Motor neuron (in vitro differentiated cells): Measurements from ENCODE around the gene HSD11B1L. TPM values are rescaled to one million over a fixed set of nuclear protein-coding genes. Genes with fewer than 3 reads are reported as not detected.
A peak's percentile ranks its signal among the peaks of the same experiment; 100 is the strongest.

Experiments
- ATAC-seq, 8 experiments: fragments of 200-7000 bp; cut with Tn5 transposase; replicated peaks in 6 of 8; 2 replicates each; pipeline ENCODE4 v1.8.0; 2021; ENCODE audit warnings: mild to moderate bottlenecking in 8 of 8, moderate library complexity in 8 of 8
- H3K27ac ChIP-seq, 2 donors: fragments of 250-450 bp; sonication (Bioruptor Pico); 2 replicates each; pipeline ENCODE4 v1.9.0; 2021; ENCODE audit warnings: antibody characterized with exemption in 2 of 2, mild to moderate bottlenecking in 2 of 2, moderate library complexity in 1 of 2
- H3K4me1 ChIP-seq, 2 donors: fragments of 250-450 bp; sonication (Bioruptor Pico); replicated peaks in 1 of 2; 2 replicates each; pipeline ENCODE4 v1.6.1; 2021; ENCODE audit warnings: antibody characterized with exemption in 2 of 2, mild to moderate bottlenecking in 2 of 2, moderate library complexity in 1 of 2
- H3K4me3 ChIP-seq, 5 donors: fragments of 250-450 bp; sonication (Bioruptor Pico); 2 replicates each; pipeline ENCODE4 v1.9.0; 2021; ENCODE audit warnings: antibody characterized with exemption in 5 of 5, mild to moderate bottlenecking in 5 of 5, moderate library complexity in 4 of 5
- WGBS, 10 experiments: fragments of 450-650 bp; shearing (Covaris generic); methylation state at CpG; one replicate each; pipeline ENCODE4 v1.0.0; 2022; 5-methylcytosine and 5-hydroxymethylcytosine counted together
- in situ Hi-C, 9 experiments: fragments of 400-800 bp; cut with MboI; loops; one replicate each; pipeline ENCODE4 v1.15.0; 2021; ENCODE audit warnings: low sequenced_read_pairs in 9 of 9, low pct_unique_long_range_greater_than_20kb in 2 of 9; ENCODE audit not compliant: unreplicated experiment in 9 of 9
- total RNA-seq, 8 experiments: library from RNA; unstranded; fragments of 300-600 nt; gene quantifications; 2 replicates each; pipeline versions ENCODE4 v1.2.3 to v1.2.4, GENCODE V29; 2022

The HSD11B1L gene
- total RNA-seq, 8 experiments from 2014 or later = 4.6 to 28.1 (median 20.6) TPM

DNA sequence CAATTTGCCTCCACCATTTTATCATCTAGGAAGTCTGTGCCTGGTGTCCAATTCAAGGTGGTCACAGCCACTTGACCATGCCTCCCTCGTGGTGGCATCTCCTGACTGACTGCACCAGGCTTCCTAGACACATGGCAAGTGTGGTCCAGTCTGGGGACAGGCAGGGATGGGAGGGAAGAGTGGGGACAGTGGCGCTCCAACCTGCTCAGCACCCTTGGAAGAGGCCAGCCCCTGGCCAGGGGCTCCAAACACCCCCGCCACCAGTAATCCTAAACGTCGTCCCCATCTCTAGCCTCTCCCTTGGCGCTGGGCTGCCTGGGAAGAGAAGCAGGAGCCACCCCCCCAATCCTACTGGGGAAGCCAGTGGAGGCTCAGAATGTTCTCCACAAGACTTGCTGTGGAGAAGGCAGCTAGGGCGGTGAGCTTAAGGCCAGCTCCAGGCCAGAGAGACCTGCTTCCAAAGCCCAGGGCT is 11.9 kb downstream of the HSD11B1L start:
- Histone ChIP-seq H3K4me1 (peaks cover 5 to 11% of the 10 kb centered on the region in 2 donors), H3K27ac (no peak overlapping the region), H3K4me3 (no peak overlapping the region)
- in situ Hi-C loops = no loop called here
- peak in 1 of 8 experiments; percentile 0 for ATAC-seq
- WGBS, 10 experiments = 100% methylated on average over 1 of the region's 7 CpGs; no CpG with 5 or more reads in 9 of the 10 experiments

DNA sequence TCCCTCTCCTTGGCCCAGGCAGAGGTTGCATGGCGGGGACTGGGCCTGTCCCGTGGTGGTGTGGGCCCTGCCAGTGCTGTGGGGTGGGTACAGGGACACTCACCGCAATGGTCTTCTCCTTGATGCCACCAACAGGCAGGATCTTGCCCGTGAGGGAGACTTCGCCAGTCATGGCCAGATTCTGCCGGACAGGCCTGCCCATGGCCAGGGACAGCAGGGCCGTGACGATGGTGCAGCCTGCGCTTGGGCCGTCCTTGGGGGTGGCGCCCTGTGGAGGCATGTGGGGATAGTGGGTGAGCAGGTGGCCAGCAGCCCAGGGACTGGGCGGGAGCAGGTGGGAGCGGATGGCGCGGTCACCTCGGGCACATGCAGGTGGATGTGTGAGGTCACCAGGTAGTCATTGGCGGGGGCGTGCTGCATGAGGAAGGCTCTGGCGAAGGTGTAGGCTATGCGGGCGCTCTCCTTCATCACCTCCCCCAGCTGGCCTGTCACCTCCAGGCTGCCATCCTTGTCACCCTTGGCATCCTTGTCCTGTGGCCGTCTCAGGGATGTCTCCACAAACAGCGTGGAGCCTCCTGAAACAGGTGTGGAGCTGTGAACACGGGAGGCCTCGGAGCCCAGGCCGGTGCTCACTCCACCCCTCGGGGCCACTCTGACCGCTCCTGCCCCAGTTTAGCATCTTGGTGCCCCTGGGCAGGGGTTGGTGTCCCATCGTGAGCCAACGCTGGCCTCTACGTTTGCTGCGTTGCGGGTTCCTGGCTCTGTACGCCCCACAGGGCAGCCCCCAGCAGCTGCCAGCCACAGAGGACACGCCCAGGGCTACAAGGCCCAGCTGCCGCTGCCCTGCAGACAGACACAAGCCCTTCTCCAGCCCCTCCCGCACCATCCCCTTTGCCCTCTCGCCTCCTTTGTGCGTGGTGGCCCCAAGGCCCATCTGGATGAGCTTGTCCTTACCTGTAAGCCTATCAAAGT is 12.7 kb downstream of the HSD11B1L start:
- in situ Hi-C loops = no loop called here
- 73 to 100% (median 100%) methylated on average over 1 to 4 of the region's 39 CpGs; no CpG with 5 or more reads in 4 of the 10 experiments for WGBS, 10 experiments
- no peak overlapping the region for H3K27ac ChIP-seq
- ATAC-seq = peak in 2 of 8 experiments; percentile 1
- H3K4me3 ChIP-seq = no peak overlapping the region
- peaks cover 5 to 11% of the 10 kb centered on the region in 2 donors for H3K4me1 ChIP-seq

DNA sequence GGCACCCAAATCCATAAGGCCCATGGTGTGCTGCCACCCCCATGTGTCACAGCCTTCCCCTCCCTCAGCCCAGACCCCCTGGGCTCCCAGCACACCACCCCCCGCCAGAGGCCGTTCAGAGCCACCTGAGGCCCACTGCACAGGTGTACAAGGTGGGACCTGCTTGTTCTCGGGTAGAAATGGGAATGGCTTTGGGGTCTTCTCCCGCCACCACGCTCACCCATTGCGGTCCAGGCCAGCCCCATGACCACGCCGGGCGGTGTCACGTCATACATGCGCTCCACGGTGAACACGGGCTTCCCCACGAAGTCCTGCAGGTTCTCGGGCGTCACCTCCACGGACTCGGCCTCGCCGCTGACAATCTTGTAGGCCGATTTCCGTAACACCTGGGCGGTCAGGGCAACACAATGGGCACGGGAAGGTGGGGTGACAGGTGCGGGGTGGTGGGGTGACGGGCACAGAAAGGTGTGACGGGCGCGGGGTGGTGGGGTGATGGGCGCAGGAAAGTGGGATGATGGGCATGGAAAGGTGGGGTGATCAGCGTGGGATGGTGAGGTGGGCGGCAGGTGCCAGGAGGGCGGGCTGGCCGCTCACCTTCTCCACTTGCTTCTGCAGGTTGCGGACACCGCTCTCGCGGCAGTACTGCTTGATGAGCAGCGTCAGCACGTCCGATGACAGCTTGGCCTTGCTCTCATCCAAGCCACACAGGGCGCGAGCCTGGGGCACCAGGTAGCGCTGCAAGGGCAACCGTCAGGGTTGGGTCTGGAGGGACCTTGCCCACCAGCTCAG is 13.5 kb downstream of the HSD11B1L start:
- H3K4me1 ChIP-seq = peaks cover 5 to 11% of the 10 kb centered on the region in 2 donors
- 100% methylated on average over 6 of the region's 45 CpGs; no CpG with 5 or more reads in 9 of the 10 experiments for WGBS, 10 experiments
- no peak for ATAC-seq
- in situ Hi-C loops = no loop called here
- H3K27ac ChIP-seq = no peak overlapping the region
- H3K4me3 ChIP-seq = no peak overlapping the region

DNA sequence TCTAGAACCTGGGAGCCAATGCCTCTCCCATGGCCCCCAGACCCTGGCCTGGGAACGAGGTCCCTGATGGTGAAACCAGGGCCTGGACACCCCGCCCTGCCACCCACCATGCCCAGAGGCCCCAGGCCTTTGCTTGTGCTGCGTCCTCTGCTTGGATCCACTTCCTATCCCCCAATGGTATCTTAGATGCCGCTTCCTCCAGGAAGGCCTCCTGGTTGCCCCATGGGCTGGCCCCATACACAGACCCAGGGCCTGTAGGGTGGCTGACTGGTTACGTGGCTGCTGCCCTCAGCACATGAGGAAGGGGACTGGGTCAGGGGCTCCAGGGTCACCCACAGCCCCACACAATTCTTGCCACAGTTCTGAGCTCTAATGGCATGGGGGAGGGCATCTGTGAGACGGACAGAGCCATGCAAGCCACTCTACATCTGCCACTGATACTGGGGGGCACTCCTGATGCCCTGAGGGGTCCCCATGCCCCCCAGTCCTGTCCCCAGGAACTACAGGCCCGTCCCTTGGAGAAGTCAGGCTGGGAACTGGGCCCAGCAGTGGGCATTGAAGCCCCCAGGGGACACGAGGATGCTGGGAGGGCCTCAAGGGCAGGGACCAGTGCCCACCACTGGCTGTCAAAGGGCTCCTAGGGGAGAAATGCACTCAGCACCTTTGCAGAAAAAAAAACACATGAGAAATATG is 14.3 kb downstream of the HSD11B1L start:
- no peak for ATAC-seq
- peaks cover 5 to 11% of the 10 kb centered on the region in 2 donors for H3K4me1 ChIP-seq
- in situ Hi-C loops = no loop called here
- no peak overlapping the region for H3K27ac ChIP-seq
- H3K4me3 ChIP-seq = no peak overlapping the region
- 100% methylated on average over 1 to 2 of the region's 8 CpGs; no CpG with 5 or more reads in 7 of the 10 experiments for WGBS, 10 experiments

DNA sequence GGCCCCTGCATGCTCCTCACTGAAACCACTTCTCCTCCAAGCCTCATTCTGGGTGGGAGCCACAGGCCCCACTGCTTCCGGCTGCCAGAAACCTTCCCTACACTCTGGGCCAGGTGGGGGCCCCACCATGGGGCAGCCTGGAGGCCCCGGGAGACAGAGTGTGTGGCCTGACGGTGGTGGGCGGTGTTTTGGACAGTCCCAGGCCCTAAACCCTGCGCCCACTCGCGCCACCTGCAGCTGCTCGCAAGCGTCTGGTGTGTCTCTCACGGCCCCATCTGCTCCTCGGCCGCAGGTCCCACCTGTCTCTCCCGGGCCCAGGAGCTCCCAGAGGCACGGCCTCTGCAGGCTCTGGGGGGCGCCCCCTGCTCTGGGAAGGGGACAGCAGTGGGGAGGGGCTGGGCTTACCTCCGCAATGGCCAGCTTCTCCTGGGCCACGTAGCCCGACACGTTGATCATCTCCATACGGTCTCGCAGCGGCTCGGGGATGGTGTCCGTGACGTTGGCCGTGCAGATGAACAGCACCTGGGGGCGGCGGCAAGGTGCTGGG is 14.9 kb downstream of the HSD11B1L start:
- Histone ChIP-seq H3K4me3 (no peak overlapping the region), H3K27ac (no peak overlapping the region), H3K4me1 (peaks cover 5 to 11% of the 10 kb centered on the region in 2 donors)
- ATAC-seq = peak in 1 of 8 experiments; percentile 0
- WGBS, 10 experiments = 80 to 84% methylated on average over 3 to 8 of the region's 28 CpGs; no CpG with 5 or more reads in 8 of the 10 experiments
- in situ Hi-C loops = no loop called here

DNA sequence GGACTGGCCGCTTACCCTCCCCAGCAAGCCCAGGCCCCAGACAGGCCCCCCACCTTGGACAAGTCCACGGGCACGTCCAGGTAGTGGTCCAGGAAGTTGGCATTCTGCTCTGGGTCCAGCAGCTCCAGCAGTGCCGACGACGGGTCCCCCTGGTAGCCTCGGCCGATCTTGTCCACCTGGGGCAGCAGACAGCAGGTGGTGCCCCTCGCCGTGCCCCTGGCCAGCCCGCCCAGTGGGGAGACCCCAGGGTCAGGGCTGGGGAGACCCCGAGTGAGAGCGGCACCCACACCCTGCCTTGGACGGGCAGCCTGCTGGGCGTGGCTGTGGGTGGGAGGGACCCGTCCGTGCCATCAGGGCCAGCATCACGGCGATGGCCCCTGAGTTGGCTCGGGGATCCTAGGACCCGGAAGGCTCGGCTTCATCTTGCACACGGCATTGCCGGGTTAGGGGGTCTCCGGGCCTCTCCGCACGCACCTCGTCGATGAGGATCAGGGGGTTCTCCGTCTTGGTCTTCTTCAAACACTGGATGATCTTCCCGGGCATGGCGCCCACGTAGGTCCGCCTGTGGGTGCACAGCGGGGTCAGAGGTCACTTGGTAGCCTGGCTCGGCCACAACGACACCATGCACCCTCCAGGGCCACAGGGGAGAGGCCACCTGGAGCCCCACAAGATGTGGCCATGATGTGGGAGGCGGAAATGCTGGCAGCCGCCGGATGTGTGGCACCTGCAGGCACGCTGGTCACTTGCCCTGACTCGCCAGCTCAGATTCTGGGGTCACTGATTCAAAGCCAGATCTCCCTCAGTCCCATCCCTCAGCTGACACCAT is 15.6 kb downstream of the HSD11B1L start:
- 90% methylated on average over 4 of the region's 42 CpGs; no CpG with 5 or more reads in 9 of the 10 experiments for WGBS, 10 experiments
- Histone ChIP-seq H3K4me1 (peaks cover 5 to 8% of the 10 kb centered on the region in 2 donors), H3K4me3 (no peak overlapping the region), H3K27ac (no peak overlapping the region)
- ATAC-seq = no peak
- in situ Hi-C loops = no loop called here

DNA sequence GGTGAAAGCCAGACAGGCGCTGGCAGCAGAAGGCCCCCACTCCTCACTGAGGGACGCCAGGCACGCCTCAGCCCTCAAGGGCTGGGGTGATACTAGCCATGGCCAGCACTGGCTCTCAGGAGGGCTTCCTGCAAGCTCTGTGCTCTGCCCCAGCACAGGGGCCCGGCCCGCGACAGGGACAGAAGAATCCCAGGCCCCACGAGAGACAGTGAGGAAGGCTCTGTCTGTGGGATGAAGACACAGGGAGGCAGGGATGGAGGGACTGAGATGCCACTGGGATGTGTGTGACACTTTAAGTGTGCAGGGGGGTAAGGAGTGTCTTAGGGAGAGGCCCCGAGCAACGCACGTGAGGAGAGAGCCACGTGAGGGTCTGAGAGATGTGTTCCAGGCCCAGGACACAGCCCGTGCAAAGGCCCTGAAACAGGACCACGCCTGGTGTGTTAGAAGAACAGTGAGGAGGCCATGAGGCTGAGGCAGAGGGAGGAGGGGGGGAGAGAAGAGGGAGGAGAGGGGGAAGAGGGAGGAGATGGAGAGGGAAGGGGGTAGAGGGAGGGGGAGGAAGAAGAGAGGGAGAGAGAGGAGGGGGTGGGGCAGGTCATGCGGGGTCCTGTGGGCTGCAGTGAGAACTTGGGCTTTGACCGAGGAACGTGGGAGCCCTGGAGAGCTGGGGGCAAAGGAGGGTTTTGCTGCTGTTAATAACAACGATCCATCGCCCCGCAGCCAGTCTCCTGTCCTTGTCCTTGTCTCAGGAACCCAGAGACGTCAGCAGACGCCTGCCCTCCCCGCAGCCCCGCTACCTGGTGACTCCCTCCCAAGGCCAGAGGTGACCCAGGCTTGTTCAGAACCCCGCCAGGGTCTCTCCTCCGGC is 16.4 kb downstream of the HSD11B1L start:
- H3K4me1 ChIP-seq = no peaks in the 10 kb centered on the region
- WGBS, 10 experiments = 66 to 100% (median 80%) methylated on average over 1 to 8 of the region's 25 CpGs; no CpG with 5 or more reads in 7 of the 10 experiments
- in situ Hi-C loops = no loop called here
- ATAC-seq = peak in 2 of 8 experiments; percentile 0 to 4
- H3K4me3 ChIP-seq = no peak overlapping the region
- no peak overlapping the region for H3K27ac ChIP-seq

DNA sequence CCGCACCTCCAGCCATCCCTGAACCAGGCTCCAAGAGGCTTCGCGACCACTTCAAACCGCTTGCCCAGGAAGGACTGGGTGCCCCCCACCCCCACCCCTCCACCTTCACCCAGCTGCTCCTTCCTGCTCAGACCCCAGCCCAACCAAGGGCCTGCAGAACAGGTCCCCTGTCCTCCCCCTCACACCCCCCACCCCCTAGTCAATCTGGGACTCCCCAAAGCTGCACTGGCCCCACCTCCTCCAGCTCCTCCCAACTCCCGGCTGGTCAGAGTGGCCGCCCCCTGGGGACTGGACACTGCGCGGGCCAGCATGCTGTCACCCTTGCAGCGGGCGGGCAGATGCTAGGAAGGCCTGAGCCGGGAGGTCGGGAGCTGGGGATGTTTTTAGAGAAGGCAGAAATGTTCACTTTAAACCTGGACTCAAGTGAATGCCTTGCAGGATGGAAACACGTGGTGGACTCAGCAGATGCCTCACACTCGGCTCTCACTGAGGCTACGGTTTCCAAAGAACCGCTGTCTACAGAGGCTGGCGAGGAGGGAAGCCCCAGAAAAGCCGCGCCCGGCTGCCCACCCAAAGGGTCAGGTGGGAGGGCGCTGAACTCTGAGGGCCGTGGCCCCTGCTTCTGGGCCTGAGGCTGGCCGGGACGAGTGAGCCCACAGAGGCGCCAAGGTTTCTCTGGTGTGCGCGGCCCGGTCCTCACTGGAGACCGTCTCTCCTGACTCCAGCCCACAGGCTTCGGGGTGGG is 17.2 kb downstream of the HSD11B1L start:
- in situ Hi-C loops = no loop called here
- Histone ChIP-seq H3K27ac (no peak overlapping the region), H3K4me1 (no peaks in the 10 kb centered on the region), H3K4me3 (no peak overlapping the region)
- 100% methylated on average over 2 of the region's 30 CpGs; no CpG with 5 or more reads in 9 of the 10 experiments for WGBS, 10 experiments
- peak in 1 of 8 experiments; percentile 5 for ATAC-seq

DNA sequence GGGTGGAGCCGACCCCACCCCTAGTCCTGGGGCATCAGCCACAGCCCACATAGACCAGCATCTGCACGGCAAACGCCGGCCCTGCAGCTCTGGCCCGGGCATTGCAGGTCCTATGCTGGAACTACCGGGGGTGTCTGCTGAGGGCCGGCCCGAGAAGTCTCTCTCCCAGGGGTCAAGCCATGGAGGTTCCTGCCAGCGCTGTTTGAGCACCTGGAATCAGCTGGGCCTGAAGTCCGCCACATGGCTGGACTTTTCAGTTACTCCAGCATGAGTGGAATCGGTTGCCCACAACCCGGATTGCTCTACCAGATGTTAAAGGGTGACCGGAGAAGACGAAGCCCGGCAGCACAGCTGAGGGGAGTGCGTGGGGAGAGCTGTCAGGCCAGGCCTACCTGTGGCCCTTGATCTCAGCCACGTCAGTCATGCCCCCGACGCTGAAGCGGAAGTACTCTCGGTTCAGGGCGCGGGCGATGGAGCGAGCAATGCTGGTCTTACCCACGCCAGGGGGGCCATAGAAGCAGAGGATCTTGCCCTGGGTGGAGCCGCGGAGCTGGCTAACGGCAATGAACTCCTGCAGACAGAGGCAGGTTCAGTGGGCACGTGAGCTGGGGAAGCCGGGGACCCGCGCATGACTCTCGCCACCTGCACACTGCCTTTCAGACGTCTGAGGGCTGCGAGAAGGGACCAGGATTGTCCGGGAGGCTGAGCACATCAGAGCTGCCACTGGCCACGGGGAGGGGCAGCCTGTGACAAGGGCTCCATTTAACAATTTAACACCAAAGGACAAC is 18.0 kb downstream of the HSD11B1L start:
- in situ Hi-C loops = no loop called here
- WGBS, 10 experiments = 90 to 100% (median 97%) methylated on average over 1 to 10 of the region's 38 CpGs; no CpG with 5 or more reads in 5 of the 10 experiments
- no peaks in the 10 kb centered on the region for H3K4me1 ChIP-seq
- H3K4me3 ChIP-seq = no peak overlapping the region
- no peak overlapping the region for H3K27ac ChIP-seq
- no peak for ATAC-seq

DNA sequence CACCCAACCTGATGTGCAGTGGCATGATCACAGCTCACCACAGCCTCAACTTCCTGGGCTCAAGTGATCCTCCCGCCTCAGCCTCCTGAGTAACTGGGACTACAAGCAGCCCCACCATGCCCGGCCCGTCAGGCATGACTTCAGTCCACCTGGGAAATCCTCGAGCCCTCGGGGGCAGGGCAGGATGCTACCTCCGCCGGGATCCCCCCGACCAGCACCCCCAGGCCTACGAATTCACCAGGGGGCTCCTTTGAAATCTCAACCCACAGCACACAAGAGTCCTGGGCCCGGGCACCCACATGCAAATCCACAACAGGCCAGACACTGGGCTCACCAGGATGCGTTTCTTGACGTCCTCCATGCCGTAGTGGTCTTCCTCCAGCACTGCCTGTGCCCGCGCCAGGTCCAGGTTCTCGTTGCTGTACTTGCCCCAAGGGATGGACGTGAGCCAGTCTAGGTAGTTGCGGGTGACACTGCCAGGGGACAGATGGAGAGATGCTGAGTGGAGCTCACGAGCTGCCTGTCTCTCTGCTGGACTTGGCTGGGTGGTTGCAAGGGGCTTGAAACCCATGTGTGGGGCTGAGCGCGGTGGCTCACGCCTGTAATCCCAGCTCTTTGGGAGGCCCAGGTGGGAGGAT is 19.7 kb downstream of the HSD11B1L start:
- in situ Hi-C loops = no loop called here
- WGBS, 10 experiments = 94 to 100% (median 97%) methylated on average over 5 to 11 of the region's 22 CpGs; no CpG with 5 or more reads in 4 of the 10 experiments
- no peak overlapping the region for H3K4me3 ChIP-seq
- no peaks in the 10 kb centered on the region for H3K4me1 ChIP-seq
- ATAC-seq = no peak
- H3K27ac ChIP-seq = no peak overlapping the region
